Activated T-cell treated with anti-CD3 and anti-CD28 coated beads, Interleukin-2, amount 50 U/mL, for 24 hours (primary cell): ENCODE results near the gene DOK6.

Source experiments
- DNase-seq: peaks from one replicate; pipeline ENCODE4 v3.0.0-alpha.2; 2020
- H3K27ac Mint-ChIP-seq: 2 replicates; pipeline ENCODE4 v1.8.0; 2020; ENCODE audit warnings: mild to moderate bottlenecking, mixed read lengths
- H3K27me3 Mint-ChIP-seq: 2 replicates; pipeline ENCODE4 v1.8.0; 2020; ENCODE audit warnings: mixed read lengths
- H3K36me3 Mint-ChIP-seq: 2 replicates; pipeline ENCODE4 v1.8.0; 2020; ENCODE audit warnings: low read depth, mixed read lengths
- H3K4me1 Mint-ChIP-seq: 2 replicates; pipeline ENCODE4 v1.8.0; 2020; ENCODE audit warnings: low read depth, mixed read lengths
- H3K4me3 Mint-ChIP-seq: 2 replicates; pipeline ENCODE4 v1.8.0; 2020; ENCODE audit warnings: mild to moderate bottlenecking, moderate library complexity, mixed read lengths
- H3K9me3 Mint-ChIP-seq: 2 replicates; pipeline ENCODE4 v1.8.0; 2020; ENCODE audit warnings: mixed read lengths

Gene DOK6

DNA sequence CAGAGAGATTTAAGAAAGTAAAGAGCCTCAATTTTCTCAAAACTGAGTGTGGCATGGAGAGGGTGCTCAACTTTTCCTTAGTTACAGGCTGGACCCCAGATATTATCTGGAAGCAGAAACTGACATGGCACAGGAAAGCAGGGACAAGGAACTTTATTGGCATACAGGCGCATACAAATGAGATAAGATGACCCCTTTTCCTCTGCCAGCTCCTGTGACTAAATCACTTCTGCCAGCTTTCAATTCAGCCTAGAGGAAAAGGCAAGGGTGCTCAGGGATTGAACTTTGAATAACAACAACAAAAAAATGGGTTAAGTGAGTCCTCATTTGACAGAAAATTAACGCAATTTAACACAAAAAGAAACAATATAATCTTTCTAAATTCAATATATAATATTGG, 284.1 kb downstream of the DOK6 start:
- Mint-ChIP-seq H3K4me1 (no peaks in the 10 kb centered on the region), H3K9me3 (no peaks in the 10 kb centered on the region), H3K36me3 (no peaks in the 10 kb centered on the region), H3K27me3 (peaks cover 3% of the 10 kb centered on the region), H3K4me3 (no peak overlapping the region), H3K27ac (no peak overlapping the region)
- DNase-seq, result no peak

DNA sequence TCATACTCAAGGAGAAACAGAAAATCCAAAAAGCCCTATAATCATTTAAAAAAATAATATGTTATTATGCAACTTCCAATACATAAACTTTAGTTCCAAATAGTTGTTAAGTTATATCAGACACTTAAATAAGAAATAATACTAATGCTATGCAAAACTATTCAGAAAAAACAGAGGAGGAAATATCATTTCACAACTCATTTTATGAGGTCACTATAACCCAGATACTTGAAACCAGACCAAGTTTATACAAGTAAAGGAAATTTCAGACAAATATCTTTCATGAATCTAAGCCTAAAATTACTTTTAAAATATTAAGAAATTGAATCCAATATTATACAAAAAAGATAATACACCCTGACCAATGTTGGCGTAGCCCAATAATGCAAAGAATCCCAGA, 286.2 kb downstream of the DOK6 start:
- H3K27me3 Mint-ChIP-seq, result peaks cover 3% of the 10 kb centered on the region
- DNase-seq, result no peak
- no peaks in the 10 kb centered on the region for H3K36me3 Mint-ChIP-seq
- no peak overlapping the region for H3K27ac Mint-ChIP-seq
- H3K4me3 Mint-ChIP-seq, result no peak overlapping the region
- H3K9me3 Mint-ChIP-seq, result no peaks in the 10 kb centered on the region
- no peaks in the 10 kb centered on the region for H3K4me1 Mint-ChIP-seq

DNA sequence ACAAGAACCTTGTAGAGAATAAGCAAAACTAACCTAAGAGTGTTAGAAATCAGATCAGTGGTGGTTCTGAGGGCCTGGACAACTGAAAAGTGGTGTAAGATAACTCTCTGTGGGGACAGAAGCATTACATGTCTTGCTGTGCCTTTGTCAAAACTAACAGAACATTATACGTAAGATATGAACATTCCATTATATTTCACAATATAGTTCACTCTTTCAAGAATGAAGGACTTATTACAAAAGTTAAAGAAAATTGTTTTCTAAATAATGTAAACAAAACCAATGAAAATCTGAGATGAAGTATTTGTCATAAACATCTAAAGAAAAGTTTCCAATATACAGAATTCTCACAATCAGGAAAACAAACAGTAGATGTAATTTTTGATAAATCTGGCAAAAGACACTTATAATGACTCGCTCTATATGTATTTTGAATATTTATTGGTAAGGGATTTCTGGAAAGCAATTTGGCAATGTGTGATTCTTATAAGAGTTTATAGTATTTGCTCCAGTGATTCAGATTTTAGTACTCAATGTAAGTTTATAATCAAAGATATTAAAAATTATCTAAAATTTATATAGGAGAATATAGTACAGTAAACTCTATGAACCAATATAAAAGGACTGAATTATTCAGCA, 288.6 kb downstream of the DOK6 start:
- Mint-ChIP-seq H3K27ac (no peak overlapping the region), H3K27me3 (peaks cover 3% of the 10 kb centered on the region), H3K4me3 (no peak overlapping the region), H3K4me1 (no peaks in the 10 kb centered on the region), H3K36me3 (no peaks in the 10 kb centered on the region), H3K9me3 (no peaks in the 10 kb centered on the region)
- no peak for DNase-seq

DNA sequence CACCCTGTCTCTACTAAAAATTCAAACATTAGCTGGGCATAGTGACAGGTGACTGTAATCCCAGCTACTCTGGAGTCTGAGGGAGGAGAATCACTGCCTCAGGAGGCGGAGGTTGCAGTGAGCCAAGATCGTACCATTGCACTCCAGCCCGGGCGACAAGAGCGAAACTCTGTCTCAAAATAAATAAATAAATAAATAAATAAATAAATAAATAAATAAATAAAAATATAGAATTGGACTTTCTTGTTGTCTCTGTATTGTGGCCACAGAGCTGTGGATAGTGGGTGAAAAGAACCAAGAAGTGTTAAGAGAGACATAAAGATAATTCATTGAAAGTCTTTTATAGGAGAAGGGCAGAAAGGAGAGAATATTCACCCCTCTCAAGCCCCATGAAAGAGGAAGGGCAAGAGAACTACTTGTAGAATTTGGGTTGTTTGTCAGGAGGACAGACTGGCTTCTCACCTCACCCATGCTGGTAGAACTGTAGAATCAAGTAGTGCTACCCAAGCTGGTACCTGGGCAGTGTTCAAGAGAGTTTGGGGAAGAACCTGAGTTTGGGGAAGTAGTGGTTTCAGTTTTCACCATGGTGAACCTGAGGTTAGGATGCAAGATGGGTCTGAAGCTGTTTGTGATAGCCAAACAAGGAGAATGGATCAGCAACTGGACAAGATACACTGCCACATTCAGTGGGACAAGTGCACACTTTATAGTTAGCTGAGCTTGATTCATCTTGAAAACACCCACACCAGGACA, 290.5 kb downstream of the DOK6 start:
- DNase-seq, result no peak
- H3K9me3 Mint-ChIP-seq, result no peaks in the 10 kb centered on the region
- H3K4me3 Mint-ChIP-seq, result no peak overlapping the region
- H3K27me3 Mint-ChIP-seq, result no peaks in the 10 kb centered on the region
- H3K4me1 Mint-ChIP-seq, result no peaks in the 10 kb centered on the region
- no peaks in the 10 kb centered on the region for H3K36me3 Mint-ChIP-seq
- H3K27ac Mint-ChIP-seq, result no peak overlapping the region

DNA sequence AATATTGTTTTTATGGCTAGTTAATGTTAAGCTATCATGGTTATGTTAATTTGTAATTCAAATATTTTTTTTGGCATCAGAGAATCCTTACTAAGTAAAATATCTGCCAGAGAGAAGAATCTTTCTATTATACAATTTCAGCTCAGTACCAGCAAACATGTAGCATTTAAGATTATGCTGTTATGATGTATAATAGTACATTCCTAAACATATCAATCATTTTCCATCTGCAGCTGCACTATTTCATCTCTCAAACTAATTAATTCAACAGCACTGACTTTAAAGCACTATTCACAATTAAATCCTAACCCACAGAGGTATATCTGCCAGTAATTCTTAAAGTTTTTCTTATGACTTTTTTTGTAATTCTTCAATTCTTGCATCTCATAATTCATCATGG, 296.4 kb downstream of the DOK6 start:
- no peak overlapping the region for H3K4me3 Mint-ChIP-seq
- no peaks in the 10 kb centered on the region for H3K9me3 Mint-ChIP-seq
- DNase-seq, result no peak
- no peak overlapping the region for H3K27ac Mint-ChIP-seq
- H3K4me1 Mint-ChIP-seq, result no peaks in the 10 kb centered on the region
- H3K27me3 Mint-ChIP-seq, result no peaks in the 10 kb centered on the region
- no peaks in the 10 kb centered on the region for H3K36me3 Mint-ChIP-seq

DNA sequence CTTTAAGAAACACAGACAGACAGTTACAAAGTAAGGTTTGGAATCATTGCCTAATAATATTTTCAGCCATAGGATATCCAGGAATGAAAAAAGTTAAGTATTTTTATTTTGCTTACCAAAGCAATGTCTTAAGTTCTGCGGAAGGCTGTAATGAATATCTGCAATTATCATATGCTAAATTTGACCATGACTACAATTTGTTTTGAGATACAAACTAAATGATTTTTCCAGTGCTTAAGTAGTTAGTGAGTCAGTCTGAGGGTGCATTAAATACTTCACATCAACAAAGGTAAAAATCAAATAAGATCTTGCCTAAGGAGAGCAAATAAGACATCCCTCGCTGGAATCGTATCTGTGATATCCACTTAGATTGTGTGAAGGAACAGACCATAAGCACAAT, 297.0 kb downstream of the DOK6 start:
- no peaks in the 10 kb centered on the region for H3K27me3 Mint-ChIP-seq

DNA sequence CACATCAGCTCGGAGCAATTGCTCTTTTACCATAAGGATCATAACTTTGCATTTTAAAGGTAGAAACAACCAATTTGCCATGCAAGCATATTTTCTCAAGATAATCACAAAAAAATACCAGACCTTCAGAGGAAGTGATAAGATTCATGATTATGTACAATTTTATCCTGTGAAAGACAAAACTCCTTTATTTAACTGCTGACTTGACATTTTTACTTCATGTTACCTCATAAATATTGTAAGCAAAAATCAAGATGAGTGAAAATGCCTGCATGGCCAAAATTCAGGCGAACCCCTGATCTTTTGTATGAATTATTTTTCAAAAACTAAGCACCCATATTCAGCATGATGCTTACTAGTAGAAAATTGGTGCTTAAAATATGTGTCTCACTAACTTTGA, 300.6 kb downstream of the DOK6 start:
- Mint-ChIP-seq H3K4me3 (no peak overlapping the region), H3K36me3 (no peaks in the 10 kb centered on the region), H3K9me3 (no peaks in the 10 kb centered on the region), H3K4me1 (no peaks in the 10 kb centered on the region), H3K27ac (no peak overlapping the region), H3K27me3 (no peaks in the 10 kb centered on the region)
- no peak for DNase-seq

More for the DNA sequence above, 297.0 kb downstream of the DOK6 start:
- DNase-seq, result no peak
- no peak overlapping the region for H3K27ac Mint-ChIP-seq
- H3K4me3 Mint-ChIP-seq, result no peak overlapping the region
- H3K9me3 Mint-ChIP-seq, result no peaks in the 10 kb centered on the region
- no peaks in the 10 kb centered on the region for H3K36me3 Mint-ChIP-seq
- H3K4me1 Mint-ChIP-seq, result no peaks in the 10 kb centered on the region

DNA sequence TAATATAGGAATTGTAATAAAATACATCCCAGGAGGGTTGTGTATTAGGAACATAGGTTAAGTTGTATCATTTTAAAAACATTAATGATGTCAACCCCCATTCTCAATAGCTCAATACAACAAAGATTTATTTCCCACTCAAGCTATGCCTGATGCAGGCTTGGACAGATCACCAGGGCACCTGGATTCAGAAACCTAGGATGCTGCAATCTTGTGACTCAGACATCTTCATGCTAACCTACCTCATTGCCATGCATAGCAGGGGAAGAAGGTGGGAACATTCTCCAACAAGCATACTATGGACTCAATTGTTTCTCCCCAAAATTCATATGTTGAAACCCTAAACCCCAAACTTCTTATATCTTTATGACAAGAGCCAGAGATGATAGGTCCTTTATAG, 302.8 kb downstream of the DOK6 start:
- no peak for DNase-seq
- Mint-ChIP-seq H3K27me3 (no peaks in the 10 kb centered on the region), H3K9me3 (no peaks in the 10 kb centered on the region), H3K36me3 (no peaks in the 10 kb centered on the region), H3K27ac (no peak overlapping the region), H3K4me1 (no peaks in the 10 kb centered on the region), H3K4me3 (no peak overlapping the region)

DNA sequence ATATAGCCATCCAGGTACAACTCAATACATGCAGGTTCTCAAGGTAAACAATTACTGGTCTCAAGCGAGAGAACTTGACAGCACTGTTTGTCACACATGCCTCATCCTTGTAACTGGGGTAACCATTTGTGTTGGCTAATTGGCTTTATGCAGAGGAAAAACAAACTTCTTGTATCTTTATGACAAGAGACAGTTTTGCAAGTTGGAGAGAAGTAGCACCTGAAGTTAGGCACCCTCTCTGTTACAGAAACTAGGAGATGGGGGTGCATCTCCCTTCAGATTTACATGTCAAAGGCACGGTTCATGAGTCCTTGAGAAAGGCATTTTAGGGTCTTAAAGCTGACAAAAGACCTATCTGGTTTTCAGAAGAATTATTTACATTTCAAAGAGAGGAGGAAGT, 305.3 kb downstream of the DOK6 start:
- H3K27ac Mint-ChIP-seq, result no peak overlapping the region
- H3K36me3 Mint-ChIP-seq, result no peaks in the 10 kb centered on the region
- no peaks in the 10 kb centered on the region for H3K9me3 Mint-ChIP-seq
- DNase-seq, result no peak
- no peak overlapping the region for H3K4me3 Mint-ChIP-seq
- no peaks in the 10 kb centered on the region for H3K27me3 Mint-ChIP-seq
- H3K4me1 Mint-ChIP-seq, result no peaks in the 10 kb centered on the region

DNA sequence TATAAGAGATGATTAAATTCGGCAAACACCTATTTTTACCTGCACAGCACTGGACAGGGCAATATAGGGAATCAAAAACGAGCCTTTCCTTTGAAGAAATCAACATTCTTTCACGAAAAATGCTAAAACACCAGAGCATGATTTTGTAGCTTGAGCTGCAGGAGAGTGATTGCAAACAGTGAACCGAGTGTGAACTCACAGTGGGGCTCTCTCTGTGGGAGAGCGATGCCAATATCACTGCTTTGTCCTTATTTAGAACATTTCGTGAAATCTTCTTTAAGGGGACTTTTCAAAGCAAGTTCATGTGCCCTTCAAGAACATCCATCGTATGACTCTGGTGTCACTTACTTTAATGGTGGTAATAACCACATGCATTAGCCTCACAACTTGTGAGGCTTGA, 308.2 kb downstream of the DOK6 start:
- no peak overlapping the region for H3K27ac Mint-ChIP-seq
- H3K9me3 Mint-ChIP-seq, result no peaks in the 10 kb centered on the region
- H3K4me1 Mint-ChIP-seq, result no peaks in the 10 kb centered on the region
- no peak overlapping the region for H3K4me3 Mint-ChIP-seq
- DNase-seq, result no peak
- no peaks in the 10 kb centered on the region for H3K36me3 Mint-ChIP-seq
- H3K27me3 Mint-ChIP-seq, result no peaks in the 10 kb centered on the region

DNA sequence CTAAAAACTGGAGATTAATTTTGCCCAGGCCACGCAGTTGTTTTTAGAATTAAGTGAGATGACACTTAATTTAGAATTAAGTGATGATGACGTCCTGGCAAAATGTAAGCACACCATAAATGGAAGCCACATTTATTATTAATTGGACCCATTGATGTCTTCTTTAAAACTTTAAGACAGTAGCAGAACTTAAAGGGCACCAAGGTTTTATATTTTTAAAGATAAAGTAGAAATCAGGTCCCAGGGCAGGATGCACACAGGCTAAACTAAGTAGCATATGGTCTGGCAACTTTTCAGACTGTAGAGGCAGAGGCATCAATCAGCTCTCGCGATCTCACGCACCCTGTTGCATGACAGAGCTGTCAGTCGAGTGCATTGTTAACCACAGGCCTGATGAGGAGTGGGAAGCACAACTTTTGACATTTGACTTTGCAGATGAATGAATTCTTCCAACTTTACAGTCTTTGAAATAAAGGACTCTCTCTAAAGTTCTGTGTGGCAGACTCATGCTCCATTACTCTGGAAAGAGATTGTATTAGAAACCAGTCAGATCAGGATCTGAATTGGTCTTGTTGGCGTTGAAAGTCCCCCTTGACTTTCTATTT, 314.6 kb downstream of the DOK6 start:
- H3K27ac Mint-ChIP-seq, result no peak overlapping the region
- H3K4me1 Mint-ChIP-seq, result no peaks in the 10 kb centered on the region
- peaks cover 21% of the 10 kb centered on the region for H3K9me3 Mint-ChIP-seq
- H3K4me3 Mint-ChIP-seq, result no peak overlapping the region
- no peaks in the 10 kb centered on the region for H3K27me3 Mint-ChIP-seq
- DNase-seq, result no peak
- peaks cover 17% of the 10 kb centered on the region for H3K36me3 Mint-ChIP-seq

DNA sequence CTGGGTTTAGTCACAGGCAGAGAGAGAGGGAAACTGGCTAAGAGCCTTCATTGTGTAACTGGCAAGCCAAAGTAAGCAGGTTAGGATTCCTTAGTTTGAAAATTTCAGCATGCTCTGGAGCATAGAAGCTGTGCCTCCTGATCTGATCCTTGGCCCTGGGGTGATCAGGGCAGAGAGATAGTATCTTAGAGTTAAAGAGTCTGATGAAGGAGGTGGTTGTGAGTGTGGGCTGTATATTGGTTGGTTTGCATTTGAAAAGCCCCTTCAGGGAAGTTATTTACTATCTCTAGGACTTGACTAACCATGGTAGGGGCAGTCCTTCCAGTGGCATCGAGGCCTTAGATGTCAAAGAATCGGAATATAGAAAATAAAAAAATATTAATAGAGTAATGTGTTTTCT, 316.9 kb downstream of the DOK6 start:
- peaks cover 17% of the 10 kb centered on the region for H3K36me3 Mint-ChIP-seq
- no peak for DNase-seq
- H3K27ac Mint-ChIP-seq, result no peak overlapping the region
- H3K27me3 Mint-ChIP-seq, result no peaks in the 10 kb centered on the region
- H3K9me3 Mint-ChIP-seq, result peaks cover 21% of the 10 kb centered on the region
- no peaks in the 10 kb centered on the region for H3K4me1 Mint-ChIP-seq
- H3K4me3 Mint-ChIP-seq, result no peak overlapping the region

DNA sequence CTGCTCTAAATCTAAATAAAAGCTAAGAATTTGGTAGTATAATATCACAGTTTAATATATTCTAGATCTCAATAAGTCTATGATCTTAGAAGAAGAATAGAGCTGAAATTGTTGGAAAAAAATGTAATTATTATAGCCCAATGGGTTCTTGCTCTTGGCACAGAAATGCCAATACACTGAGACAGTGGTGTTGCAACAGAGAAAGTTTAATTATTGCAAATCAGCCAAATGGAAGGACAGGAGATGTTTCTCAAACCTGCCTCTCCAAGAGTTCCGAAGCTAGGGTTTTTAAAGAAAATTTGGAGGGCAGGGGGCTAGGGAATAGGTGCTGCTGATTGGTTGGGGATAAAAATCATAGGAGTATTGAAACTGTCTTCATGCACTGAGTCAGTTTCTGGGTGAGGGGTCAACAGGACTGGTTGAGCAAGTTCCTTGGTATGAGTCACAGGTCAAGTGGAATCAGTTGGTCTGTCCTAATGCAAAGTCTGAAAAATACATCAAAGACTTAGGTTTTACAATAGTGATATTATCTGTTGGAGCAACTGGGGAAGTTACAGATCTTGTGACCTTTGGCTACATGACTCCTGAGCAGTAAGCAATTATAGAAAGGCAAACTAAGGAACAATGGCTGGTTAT, 318.3 kb downstream of the DOK6 start:
- peaks cover 17% of the 10 kb centered on the region for H3K36me3 Mint-ChIP-seq
- DNase-seq, result no peak
- H3K27ac Mint-ChIP-seq, result no peak overlapping the region

DNA sequence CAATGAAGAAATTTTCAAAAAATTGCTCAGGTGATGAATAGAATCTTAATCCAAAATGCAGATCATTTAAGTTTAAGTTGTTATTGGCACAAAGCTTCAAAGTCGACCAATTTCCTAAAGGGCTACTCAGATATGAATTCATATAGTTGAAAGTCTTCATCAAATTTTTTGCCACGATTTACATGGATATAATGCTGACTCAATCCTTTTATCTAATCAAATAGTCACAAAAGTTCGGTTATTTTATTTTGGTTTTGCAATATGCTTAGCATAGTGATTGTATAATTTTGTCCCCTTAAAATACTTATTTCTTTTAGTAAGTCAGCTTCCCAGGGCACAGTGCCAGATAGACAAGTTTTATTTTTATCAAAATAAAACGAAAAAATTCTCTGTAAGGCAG, 319.7 kb downstream of the DOK6 start:
- peaks cover 21% of the 10 kb centered on the region for H3K9me3 Mint-ChIP-seq
- H3K27me3 Mint-ChIP-seq, result no peaks in the 10 kb centered on the region
- peaks cover 3% of the 10 kb centered on the region for H3K4me1 Mint-ChIP-seq
- DNase-seq, result no peak
- H3K27ac Mint-ChIP-seq, result no peak overlapping the region
- H3K4me3 Mint-ChIP-seq, result no peak overlapping the region
- peaks cover 17% of the 10 kb centered on the region for H3K36me3 Mint-ChIP-seq

More for the DNA sequence above, 318.3 kb downstream of the DOK6 start:
- Mint-ChIP-seq H3K27me3 (no peaks in the 10 kb centered on the region), H3K4me1 (peaks cover 3% of the 10 kb centered on the region), H3K4me3 (no peak overlapping the region), H3K9me3 (peaks cover 21% of the 10 kb centered on the region)

DNA sequence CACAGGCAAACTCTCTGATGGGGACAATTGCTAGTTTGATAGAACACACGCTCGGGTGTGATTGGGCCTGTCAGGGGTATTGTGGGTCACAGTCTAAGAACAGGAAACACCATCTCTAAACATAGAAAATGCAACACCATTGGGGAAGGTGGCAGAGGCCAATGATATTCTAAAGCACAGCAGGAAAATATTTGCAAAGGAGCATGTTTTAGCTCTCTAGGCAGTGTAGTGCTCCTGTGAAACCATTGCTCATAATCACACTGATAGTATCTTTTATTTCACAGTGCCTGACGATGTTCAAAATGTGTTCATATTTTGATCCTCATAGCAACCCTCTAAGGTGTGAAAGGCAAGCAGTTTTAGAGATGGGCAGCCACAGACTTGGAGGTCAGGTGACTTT, 322.7 kb downstream of the DOK6 start:
- Mint-ChIP-seq H3K36me3 (peaks cover 13% of the 10 kb centered on the region), H3K27ac (no peak overlapping the region), H3K9me3 (peaks cover 9% of the 10 kb centered on the region), H3K4me1 (peaks cover 6% of the 10 kb centered on the region), H3K4me3 (no peak overlapping the region), H3K27me3 (no peaks in the 10 kb centered on the region)
- DNase-seq, result no peak
